UCSD-AML1 (cell line): Measurements from ENCODE around the gene TEKTIP1.
A peak's percentile ranks its signal among the peaks of the same experiment; 100 is the strongest.

ENCODE experiments used
- DNase-seq: peaks from one replicate; lab custom pipeline; 2025; ENCODE audit not compliant: unreplicated experiment; lab: John Stamatoyannopoulos, UW

Gene TEKTIP1

GRCh38 chr19:3536429-3537100 is 2.4 kb upstream of the TEKTIP1 start:
- no peak for DNase-seq

- DNase-seq: no peak
These were observed 1.9 kb upstream of the TEKTIP1 start for GRCh38 chr19:3537101-3537437.

- DNase-seq: no peak
These were observed 1.3 kb upstream of the TEKTIP1 start for GRCh38 chr19:3537438-3538240.

- no peak for DNase-seq
These were observed 580 bp upstream of the TEKTIP1 start for GRCh38 chr19:3538258-3538929.

DNA sequence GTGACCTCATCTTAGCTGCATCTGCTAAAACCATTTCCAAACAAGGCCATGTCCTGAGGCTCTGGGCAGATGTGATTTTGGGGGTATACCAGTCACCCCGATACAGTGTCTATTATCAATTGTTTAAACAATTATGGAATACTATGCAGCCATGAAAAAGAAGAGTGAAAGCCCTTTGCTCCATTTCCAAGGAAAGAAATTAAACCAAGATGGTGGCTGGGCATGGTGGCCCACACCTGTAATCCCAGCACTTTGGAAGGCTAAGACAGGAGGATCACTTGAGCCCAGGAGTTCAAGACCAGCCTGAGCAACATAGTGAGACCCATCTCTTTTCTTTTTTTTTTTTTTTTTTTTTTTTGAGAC is 763 bp downstream of the TEKTIP1 start:
- no peak for DNase-seq

- no peak for DNase-seq
These were observed 4.4 kb downstream of the TEKTIP1 start for GRCh38 chr19:3543150-3544057.

DNA sequence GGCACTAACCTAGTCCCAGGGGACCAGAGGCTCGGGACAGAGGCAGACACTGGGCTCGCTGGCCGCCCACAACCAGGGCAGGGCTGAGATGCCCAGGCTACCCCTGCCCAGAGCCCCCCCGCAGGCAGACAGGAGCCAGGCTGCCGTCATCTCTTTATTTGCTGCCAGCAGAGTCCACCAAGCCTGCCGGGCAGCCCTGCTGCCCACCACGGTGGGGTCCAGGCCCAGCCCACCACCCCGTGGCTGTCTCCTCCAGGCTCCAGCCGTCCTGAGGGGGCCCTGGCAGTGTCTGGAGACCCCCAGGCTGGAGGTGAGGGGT is 5.0 kb downstream of the TEKTIP1 start:
- DNase-seq: no peak

DNA sequence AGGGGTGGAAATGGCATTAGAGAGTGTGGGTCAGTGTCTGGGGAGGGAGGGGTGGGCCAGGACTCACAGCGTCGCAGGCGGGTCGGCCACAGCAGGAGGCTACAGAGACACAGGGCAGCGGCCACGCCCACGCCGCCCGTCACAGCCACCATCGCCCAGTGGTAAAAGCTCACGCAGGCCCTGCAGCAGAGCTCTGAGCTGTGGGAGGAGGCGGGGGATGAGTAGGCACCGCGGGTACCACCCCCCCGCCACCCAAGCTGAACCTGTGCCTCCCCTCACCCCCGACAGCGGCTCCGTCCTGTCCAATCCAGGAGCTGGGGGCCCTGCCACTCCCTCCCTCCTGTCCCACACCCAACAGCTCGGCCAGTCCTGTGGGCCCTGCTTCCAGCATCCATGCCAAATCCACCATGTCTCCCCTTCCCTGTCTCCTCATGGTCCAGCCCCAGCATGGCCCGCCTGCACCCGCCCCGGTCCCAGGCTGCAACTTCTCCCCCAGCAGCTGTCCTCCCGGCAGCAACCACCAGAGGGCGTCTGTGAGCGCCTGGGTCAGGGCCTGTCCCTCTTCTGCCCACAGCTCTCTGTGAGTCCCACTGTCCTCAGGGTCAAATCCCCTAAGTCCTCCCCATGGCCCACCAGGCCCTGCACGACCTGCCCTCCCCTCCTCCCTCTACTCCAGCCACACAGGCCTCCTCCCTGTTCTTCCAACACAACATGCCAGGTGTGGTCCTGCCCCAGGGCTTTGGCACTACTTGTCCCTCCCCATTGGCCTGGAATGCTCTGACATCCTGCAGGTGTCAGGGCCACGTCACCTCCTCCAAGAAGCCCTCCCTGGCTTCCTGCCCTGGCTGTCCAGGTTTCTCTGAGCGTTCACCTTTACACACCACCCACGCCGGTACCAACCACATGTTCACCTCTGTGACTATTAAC is 6.0 kb downstream of the TEKTIP1 start:
- DNase-seq: peak; percentile 78

DNA sequence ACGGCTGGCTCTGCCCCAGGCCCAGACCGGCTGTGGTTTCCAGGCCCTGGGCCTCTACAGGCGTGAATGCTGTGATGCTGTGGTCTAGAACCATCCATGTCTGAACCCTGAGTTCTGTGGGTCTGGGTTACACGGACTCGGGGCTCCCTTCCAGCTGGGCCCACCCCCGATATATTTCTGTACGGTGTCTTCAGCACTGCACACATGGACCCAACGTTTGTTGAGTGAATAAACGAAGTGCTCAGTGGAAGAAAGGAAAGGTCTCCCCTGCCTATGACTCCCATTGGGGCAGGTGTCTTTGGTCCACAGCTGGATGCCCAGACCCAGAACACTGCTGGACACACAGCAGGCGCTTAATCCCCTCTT is 6.7 kb downstream of the TEKTIP1 start:
- DNase-seq: no peak

DNA sequence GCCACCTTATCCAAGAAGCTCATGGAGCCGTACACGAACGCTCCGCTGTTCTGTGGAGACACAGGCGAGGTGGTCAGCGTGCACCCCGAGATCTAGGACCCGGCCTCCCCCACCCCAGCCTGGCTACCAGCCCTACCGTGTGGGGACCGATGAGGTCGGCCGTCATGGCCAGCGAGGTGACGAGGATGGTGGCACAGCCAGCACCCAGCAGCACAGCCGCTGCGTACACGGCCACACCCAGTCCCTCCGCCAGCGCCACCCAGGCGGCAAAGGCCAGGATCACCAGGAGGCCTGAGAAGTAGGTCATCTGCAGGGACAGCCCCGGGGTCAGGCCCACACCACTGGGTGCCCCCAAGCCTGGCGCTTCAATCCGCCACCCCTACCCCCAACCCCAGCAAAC is 7.1 kb downstream of the TEKTIP1 start:
- DNase-seq: no peak

DNA sequence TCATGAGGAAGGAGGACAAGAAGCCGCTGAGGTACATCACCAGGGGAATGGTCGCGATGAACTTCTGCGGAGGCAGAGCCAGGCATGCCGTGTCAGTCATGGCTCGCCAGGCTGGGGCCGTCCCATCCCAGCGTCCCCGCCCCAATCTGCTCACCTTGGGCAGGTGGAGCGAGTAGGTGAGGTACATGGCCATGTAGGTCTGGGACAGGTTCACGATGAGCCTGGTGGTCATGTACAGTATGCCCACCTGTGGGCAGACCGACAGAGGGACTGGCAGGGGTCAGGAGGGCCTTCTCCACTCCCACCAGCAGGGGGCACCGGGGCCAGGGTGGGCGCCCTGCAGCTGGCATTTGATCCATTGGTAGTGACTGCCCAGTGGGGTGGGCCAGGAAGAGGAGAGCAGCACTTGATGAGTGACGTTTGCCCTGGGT is 8.3 kb downstream of the TEKTIP1 start:
- peak; percentile 27 for DNase-seq

GRCh38 chr19:3547767-3548282 is 8.9 kb downstream of the TEKTIP1 start:
- no peak for DNase-seq

GRCh38 chr19:3548606-3549005 is 9.6 kb downstream of the TEKTIP1 start:
- DNase-seq: no peak

GRCh38 chr19:3549816-3550215 is 10.8 kb downstream of the TEKTIP1 start:
- no peak for DNase-seq

DNA sequence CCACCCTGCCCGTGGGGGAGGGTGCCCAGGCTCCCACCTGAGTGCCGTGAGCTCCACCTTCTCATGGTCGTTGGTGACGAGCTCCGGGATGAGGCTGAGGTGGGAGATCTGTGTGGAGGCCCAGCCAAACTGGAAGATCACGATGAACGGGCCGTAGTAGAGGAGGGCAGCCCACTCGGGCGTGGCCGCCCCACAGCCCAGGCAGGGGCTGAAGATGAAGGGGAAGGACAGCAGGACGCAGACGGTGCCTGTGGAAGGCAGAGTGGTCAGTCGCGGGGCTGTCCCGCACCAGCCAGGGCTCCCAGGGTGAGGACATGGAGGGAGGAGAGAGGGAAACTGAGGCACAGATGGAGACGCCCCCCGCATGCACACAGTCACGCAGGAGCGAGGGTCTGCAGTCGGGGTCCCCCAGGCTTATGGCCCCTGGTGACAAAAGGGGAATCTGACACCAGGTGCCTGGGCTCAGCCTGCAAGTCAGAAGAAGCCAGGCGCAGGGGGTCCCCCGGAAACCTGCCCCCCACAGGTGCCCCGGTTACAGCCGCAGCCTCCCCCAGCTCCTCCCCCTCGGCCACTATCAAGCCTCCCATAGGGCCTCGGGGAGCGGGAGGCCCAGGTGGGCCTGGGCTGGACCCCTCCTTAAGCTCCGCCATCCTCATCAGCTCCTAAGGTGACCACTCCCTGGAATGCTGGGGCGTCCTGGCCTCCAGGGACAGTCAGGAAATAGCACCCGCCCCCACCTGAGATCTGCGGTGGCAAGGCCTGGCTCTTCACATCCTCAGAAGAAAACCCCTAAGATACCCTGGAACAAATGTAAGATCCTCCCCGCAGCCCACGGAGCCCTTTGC is 12.2 kb downstream of the TEKTIP1 start:
- no peak for DNase-seq

DNA sequence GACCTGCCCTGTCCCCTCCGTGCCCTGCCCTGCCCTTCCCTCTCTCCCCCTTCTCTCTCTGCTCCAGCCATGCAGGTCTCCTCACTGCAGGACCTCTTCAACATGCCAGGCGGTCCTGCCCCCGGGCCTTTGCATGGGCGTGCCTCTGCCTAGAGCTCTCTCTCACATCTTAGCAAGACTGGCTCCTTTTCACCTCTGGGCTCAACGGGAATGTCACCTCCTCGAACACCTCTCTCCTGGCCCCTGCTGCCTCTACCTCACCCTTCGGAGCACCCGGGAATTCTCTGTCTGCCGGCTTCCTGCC is 12.8 kb downstream of the TEKTIP1 start:
- DNase-seq: no peak

DNA sequence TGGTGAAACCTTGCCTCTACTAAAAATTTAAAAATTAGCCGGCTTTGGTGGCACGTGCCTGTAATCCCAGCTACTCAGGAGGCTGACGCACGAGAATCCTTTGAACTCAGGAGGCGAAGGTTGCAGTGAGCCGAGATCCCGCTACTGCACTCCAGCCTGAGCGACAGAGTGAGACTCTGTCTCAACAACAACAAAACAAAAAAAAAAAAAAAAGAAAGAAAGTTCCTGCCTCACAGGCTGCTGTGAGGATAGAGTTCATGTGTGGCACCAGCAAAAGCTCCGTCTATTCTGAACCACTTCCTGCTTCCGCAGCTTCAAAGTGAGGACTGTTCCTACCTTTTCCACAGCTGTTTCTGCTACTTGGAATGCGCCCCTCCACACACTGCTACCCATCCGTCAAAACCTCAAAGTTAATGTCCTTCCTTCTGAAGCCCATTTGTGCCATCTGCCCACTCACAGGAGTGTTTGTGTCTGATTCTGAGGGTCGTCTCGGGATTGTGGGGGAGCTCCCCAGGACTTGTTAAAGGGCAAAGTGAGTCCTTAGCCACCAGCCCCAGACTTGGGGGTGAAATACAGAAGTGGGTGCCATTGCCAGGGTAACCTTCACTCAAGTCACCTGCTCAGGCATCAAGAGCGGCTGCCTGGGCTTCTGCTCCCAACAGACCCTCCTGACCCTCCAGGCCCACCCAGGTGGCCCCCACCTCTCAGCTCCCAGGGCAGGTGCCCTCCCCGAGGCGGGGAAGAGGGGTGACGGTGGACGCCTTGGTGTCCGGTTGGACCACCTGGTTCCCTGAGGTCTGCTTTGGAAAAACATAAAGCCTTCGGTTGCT is 15.5 kb downstream of the TEKTIP1 start:
- DNase-seq: peak; percentile 39

DNA sequence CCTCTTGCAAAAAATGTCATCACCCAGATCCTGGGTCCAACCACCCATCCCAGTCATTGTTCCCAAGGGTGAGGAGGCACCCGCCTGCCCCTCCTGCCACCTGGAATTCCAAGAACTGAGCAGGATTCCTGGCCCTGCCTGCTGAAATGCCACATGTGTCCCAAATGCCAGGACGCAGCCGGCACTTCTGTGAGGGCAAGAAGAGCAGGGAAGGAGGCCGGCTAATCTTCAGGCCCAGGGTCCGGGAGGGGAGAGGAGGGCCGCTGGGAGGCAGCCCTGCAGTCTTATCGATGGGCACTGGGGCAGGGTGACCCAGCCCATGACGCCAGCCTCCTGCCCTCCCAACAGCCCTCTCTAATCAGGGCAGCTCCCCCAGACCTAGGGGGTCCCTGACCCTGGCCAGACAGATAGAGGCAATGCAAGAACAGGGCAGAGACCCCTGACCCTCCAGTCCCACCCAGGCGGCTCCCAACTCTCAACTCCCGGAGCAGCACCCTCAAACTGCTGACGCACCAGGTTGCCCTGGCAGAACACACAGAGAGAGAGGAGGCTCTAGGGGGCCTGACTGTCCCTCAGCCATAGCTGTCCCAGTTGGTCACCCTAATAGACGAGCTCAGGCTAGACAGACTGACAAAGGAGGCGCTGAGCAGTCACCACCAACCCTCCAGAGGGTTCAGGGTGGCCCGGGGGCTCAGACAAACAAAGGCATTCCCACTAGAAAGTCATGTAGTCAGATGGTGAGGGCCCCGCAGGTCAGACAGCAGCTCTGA is 16.9 kb downstream of the TEKTIP1 start:
- no peak for DNase-seq
